HG03097 (cell line): ENCODE measurements around the gene NCKAP5.

ENCODE experiments used
- ATAC-seq: cut with Tn5 transposase; IDR thresholded peaks from one replicate; pipeline ENCODE4 v1.9.1; 2021; ENCODE audit not compliant: unreplicated experiment, low FRiP score

Gene NCKAP5

GRCh38 chr2:133409581-133410285, 158.5 kb downstream of the NCKAP5 start:
- ATAC-seq, result no peak

GRCh38 chr2:133408671-133409070, 159.6 kb downstream of the NCKAP5 start:
- no peak for ATAC-seq

DNA sequence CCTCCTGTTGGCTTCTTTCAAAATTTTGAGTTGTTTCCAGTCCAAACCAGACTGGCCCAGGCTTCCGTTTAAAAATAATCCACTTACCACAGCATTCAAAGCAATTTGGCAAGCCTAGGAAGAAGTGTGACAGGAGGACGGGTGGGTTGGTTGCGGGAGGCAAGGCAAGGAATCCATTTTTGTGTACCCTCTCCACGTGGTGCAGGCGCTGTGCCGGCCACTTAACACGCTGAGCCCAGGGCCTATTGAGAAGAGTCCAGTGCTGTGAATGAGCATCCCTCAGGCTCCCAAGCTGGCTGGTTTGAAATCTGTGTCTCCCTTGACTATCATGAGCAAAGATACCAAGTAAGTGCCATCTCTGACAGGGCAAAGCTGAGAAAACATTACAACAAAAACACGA, 160.9 kb downstream of the NCKAP5 start:
- no peak for ATAC-seq

DNA sequence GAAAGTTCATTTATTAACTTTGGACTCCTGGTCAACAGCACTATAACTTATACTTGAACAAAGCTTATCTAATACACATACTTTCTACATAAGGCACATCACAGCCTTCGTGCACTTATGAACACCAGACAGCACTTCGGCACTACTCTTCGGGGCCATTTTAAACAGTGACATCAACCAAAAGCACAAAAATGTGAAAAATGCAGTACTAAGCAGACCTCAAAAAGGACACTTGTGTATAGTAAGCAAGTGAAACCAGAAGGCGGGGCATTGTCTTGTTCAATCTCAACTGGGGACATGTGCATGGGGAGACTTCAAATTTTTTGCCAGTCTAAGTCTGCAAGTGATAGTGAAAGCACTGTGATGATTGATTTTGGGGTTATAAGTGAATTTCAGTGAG, 163.0 kb downstream of the NCKAP5 start:
- ATAC-seq, result no peak

DNA sequence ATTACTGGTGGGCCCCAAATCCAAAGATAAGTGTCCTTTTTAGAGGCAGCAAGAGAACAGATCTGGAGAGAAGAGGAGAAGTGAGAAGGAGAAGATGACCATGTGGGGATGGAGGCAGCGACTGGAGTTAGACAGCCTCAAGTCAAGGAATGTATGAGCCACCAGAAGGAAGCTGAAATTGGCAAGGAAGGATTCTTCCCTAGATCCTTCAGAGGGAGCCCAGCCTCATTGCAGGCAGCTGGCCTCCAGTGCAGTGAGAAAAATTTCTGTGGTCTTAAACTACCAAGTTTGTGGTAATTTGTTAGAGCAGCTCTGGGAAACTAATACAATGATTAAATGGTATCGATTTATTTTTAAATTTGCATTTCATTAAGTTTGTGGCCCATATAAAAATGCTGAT, 167.9 kb downstream of the NCKAP5 start:
- ATAC-seq, result no peak

DNA sequence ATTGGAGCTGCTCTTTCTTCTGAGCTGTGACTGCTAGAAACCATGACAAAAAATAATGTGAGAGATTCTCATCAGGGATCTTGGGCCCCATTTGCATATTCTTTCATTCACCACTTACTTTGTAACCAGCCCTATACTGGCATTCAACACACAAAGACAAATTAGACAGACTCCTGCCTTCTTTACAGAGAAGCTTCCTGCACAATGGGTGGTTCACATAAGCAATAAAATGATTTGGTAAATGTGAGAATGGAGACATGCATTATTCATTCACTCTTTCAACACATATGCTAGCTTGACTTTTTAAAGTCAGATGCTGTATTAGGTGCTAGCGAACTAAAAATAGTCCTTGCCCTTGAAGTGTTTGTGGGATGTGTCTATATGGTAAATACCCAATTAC, 174.4 kb downstream of the NCKAP5 start:
- no peak for ATAC-seq

DNA sequence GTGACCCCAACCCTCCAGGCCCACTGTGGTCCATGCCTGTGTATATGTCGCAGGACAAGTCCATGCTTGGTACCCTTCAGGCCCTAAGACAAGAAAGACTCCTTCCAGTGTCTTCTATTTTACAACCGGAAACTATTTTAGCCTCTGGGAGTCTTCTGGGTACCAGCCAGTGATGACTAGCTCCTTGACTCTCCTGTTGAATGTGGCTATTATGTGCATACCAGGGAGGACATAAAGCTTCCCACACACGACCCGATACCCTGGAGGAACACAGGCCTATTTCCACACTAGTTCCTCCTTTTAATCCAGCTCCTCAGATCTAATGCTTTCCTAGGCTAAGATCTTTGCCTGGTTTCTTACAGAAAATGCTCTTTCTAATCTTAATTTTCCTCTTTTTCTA, 178.1 kb downstream of the NCKAP5 start:
- ATAC-seq, result no peak

DNA sequence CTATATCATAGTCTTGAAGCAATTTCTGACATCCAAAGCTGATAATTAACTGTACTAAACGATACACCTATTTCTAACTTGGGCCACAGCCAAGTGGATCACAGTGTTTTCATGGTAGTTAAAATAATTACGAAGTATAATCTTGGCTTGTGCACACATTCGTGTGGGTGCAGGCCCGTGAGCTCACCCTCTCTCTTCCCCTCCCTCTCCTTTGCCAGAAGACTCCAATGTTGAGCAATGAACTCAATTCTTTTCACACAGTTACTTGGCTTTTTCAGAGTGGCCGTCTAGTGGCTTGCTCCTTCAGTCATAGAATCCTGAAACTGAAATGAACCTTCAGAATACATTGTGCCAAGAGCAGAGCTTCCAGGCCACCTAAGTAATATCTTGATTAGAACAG, 178.7 kb downstream of the NCKAP5 start:
- no peak for ATAC-seq

DNA sequence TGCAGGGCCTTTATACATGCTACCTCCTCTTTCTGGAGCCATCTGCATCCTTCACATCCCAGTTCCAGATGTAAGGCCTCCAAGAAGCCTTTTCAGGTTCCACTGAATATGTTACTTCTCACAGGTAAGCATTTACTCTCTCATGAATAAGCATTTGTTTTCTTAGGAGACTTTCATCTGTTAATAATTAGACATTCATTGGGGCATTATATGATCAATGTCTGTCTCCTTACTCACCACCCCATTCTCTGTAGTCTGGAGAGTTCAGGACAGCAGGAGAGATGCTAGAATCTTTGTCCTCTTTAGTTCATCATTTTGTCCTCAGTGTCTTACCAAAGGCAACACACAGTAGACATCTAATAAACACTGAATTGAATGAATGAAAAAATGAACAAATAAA, 185.7 kb downstream of the NCKAP5 start:
- ATAC-seq, result no peak

GRCh38 chr2:133380991-133381390, 187.3 kb downstream of the NCKAP5 start:
- no peak for ATAC-seq

GRCh38 chr2:133378928-133379549, 189.2 kb downstream of the NCKAP5 start:
- no peak for ATAC-seq

- ATAC-seq, result no peak
Observed at GRCh38 chr2:133378386-133378785, 189.9 kb downstream of the NCKAP5 start.

DNA sequence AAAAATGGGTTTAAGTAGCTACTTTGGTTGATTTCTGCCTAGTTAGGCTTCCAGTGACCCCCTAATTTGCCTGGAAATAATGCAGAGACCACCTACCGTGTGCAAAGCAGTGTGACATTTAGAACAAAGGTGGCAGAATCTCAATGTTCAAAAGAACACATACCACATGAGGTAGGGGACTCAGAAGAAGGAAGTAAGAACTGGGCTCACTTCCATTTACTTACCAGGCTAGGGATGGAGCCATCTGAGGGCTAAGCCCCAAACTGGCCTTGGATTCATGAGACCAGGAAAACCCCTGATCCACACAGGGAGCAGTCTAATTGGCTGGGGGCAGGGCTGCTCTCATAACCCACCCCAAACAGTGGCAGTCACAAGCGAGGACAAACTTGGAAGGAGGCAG, 190.7 kb downstream of the NCKAP5 start:
- no peak for ATAC-seq

DNA sequence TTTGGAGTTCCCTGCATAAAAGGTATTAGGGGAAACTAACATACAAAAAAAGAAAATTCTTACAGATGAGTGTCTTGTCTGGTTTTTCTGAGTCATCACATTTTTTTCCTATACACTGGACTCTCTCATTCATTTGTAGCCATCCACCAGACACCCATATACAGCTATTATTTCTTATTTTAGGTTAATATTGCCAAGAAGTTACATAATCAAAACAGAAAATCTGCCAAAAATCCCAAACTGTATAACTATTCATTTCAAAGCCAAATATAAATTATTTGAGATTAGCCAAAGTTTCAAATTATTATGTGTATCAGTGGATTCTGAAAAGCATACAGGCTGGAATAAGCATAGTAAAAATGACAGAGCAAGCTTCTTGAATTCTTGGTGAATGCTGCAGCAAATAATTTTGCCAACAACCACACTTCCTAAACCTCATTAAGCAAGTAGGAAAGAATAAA, 191.2 kb downstream of the NCKAP5 start:
- no peak for ATAC-seq

DNA sequence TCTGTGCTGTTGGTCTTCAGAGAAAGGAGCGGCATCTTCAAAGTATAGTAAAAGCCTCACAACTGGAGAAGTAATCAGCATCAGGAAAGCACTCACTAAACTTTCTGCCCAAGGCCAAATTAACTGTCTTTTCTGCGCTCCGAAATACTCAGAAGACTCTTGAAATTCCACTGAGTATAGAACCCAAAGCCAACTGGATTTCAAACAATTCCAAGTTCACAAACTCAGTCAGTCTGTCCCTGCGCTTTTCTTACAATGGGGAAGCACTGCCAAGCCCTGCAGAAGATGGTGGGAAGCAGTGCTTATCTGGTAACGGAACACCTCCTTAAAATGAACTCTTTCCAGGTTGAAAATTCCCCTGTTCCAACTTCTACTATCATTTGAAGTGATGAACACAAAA, 193.5 kb downstream of the NCKAP5 start:
- ATAC-seq, result no peak

- ATAC-seq, result no peak
Observed at GRCh38 chr2:133371286-133371685, 197.0 kb downstream of the NCKAP5 start.

DNA sequence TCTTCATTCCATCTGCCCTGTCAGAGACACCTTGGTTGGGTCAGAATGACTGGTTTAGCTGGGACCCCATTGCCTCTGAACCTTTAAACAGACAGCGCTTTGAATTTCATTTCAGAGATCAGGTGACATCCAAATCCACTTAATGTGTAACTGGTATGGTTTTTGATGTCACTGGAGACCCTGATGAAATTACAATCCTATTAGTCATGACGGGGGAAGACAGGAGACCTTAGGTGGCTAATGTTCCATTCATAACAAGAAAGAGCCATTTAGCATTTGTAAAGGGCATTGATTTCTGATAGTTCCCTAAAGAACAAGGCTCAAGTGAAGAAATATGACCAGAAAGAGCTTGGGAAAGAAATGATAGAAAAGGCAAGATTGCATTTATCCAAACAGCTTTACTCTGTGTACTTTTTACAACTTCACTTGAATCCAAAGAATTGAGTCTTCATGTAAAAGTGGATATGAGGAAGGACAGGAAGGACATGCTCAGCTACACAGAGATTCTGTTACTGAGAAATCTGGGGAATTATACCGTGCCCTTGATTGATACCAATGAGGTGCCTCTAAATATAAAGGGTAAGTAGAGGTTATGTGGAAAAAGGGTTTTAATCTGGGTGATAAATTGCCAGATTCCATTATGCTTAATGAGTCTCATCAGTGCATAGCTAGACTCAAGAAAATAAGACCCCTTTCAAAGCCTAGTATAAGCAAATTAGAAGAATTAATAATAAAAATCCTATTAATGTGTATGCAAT, 198.2 kb downstream of the NCKAP5 start:
- no peak for ATAC-seq

DNA sequence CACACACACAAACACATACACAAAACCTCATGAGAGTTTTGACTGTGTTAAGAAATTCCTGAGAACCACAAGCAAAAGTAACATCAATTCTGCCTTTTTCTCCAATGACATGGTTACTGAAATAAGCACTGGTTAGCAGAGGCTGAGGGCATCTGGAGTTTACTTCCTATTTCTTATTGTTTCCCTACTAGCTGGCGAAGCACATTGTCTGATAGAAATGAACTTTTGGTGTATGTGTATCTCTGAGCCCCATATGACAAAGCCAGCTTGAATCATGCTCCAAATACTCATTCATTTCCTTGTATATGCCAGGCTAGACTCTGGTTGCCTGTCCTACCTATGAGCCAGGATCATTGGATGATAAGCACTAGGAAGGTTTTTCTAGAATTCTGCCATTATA, 203.1 kb downstream of the NCKAP5 start:
- ATAC-seq, result no peak

- ATAC-seq, result no peak
Observed at GRCh38 chr2:133364636-133365035, 203.6 kb downstream of the NCKAP5 start.

GRCh38 chr2:133363884-133364283, 204.4 kb downstream of the NCKAP5 start:
- no peak for ATAC-seq

DNA sequence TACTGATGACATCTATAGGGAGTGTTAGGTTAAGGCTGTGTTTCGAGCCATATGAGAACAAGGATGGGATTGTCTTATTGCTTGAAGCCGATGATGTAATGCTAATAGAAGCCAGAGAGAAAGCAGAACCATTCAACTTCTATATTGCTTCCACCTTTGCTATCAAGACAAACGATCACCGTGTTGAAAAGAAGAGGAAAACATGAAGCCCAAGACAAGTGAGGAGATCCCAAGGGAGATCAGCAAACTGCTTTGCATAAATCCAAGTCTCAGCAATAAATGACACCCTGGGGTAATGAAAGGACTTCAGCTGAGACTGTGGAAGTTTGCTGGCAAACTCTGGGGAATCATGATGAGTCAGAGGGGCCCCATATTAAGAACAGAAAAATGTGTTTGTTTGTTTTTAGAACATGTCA, 206.2 kb downstream of the NCKAP5 start:
- no peak for ATAC-seq

DNA sequence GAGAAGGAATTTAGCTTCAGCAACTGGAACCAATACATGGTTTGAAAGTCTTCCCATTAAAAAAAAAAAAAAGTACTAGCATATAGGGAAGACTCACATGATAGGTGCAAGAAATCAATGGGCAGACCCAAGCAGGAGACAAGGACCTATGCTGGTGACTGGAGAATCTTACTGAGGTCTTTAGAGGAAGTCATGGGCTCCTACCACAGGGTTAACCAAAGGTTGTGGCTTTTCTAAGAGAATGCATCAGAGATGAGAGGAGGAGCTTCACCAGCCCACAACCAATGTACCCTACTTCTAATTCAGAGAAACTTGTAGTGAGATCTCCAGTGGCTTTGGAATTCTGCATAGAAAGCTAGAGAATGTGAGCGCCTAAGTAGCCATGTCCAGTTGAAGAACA, 207.4 kb downstream of the NCKAP5 start:
- ATAC-seq, result no peak
